Stimulated activated naive B cell treated with anti-CD40 and anti-IgM and Interleukin-4, amounts not matched to agents 10 μg/mL and 1 μg/mL and 100 μg/mL, for 72 hours (primary cell): ENCODE measurements around the gene JAKMIP1.

Source experiments
- ATAC-seq, 2 donors: fragments of 150-1000 bp; cut with Tn5 transposase; replicated peaks; 2 replicates each; pipeline ENCODE4 v1.10.0; 2021; ENCODE audit warnings: moderate library complexity in 1 of 2
- DNase-seq: peaks from one replicate; pipeline ENCODE4 v3.0.0; 2021
- H3K27ac Mint-ChIP-seq: one replicate; pipeline ENCODE4 v1.8.0; 2022; ENCODE audit warnings: mild to moderate bottlenecking, mixed read lengths
- H3K27me3 Mint-ChIP-seq, 2 donors: one replicate each; pipeline ENCODE4 v1.8.0; 2022; ENCODE audit warnings: mixed read lengths in 2 of 2
- H3K36me3 Mint-ChIP-seq, 2 donors: one replicate each; pipeline ENCODE4 v1.8.0; 2022; ENCODE audit warnings: mixed read lengths in 2 of 2, mild to moderate bottlenecking in 1 of 2
- H3K4me1 Mint-ChIP-seq, 2 donors: one replicate each; pipeline ENCODE4 v1.8.0; 2022; ENCODE audit warnings: mixed read lengths in 2 of 2, mild to moderate bottlenecking in 1 of 2
- H3K4me3 Mint-ChIP-seq, 2 donors: one replicate each; pipeline ENCODE4 v1.8.0; 2022; ENCODE audit warnings: mild to moderate bottlenecking in 2 of 2, mixed read lengths in 2 of 2, moderate library complexity in 1 of 2
- H3K9me3 Mint-ChIP-seq, 2 donors: one replicate each; pipeline ENCODE4 v1.8.0; 2022; ENCODE audit warnings: mixed read lengths in 2 of 2, mild to moderate bottlenecking in 1 of 2

JAKMIP1 gene

GRCh38 chr4:6095023-6095752, 105.2 kb downstream of the JAKMIP1 start:
- Mint-ChIP-seq H3K9me3 (peaks cover 3 to 4% of the 10 kb centered on the region in 2 donors), H3K27me3 (peaks cover 0 to 12% of the 10 kb centered on the region in 2 donors), H3K4me1 (no peaks in the 10 kb centered on the region), H3K4me3 (no peak overlapping the region), H3K27ac (no peak overlapping the region), H3K36me3 (no peaks in the 10 kb centered on the region)
- no peak for ATAC-seq
- no peak for DNase-seq

DNA sequence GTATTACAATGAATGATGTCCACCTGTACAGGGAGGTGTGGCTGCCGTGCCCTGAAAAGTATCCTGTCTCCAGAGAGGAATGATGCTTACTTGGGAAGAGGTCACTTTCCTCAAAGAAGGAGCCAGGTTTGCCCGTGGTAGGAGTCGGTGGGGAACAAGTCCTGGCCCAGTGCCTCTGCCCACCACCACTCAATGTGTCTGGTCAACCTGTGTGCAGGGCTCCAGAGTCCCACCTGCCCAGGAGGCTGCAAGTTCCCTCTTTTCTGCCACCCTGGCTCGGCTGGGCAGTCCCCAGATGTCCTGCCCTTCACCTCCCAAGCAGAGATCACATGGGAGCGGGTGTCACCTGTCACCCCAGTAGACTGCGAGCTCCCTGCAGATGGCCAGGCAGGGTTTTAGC, 106.7 kb downstream of the JAKMIP1 start:
- Mint-ChIP-seq H3K27me3 (peaks cover 0 to 12% of the 10 kb centered on the region in 2 donors), H3K4me1 (no peaks in the 10 kb centered on the region), H3K9me3 (peaks cover 3 to 4% of the 10 kb centered on the region in 2 donors), H3K4me3 (no peak overlapping the region), H3K36me3 (no peaks in the 10 kb centered on the region), H3K27ac (no peak overlapping the region)
- DNase-seq (no peak), ATAC-seq (no peak)

DNA sequence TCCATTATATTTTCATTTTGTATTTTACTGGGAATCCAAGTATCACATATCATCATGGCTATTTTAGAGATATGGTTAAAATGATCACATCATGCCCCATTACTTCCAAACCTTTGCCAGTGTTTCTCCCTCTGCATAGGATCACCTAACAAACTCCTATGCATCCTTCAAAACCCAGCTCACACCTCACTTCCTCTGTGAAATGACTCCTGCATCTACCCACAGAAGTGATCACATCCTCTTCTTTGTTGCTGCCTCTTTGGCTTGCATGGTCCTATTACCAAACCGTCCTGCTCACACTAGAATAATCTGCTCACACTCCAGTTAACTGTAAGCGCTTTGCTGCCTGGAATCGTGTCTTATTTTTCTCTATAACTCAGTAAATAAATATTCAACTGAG, 107.4 kb downstream of the JAKMIP1 start:
- Mint-ChIP-seq H3K27me3 (peaks cover 0 to 12% of the 10 kb centered on the region in 2 donors), H3K36me3 (no peaks in the 10 kb centered on the region), H3K4me3 (no peak overlapping the region), H3K27ac (no peak overlapping the region), H3K9me3 (peaks cover 3 to 4% of the 10 kb centered on the region in 2 donors), H3K4me1 (no peaks in the 10 kb centered on the region)
- DNase-seq (no peak), ATAC-seq (no peak)

- Mint-ChIP-seq H3K36me3 (no peaks in the 10 kb centered on the region), H3K4me3 (no peak overlapping the region), H3K27me3 (peaks cover 0 to 12% of the 10 kb centered on the region in 2 donors), H3K27ac (no peak overlapping the region), H3K9me3 (peaks cover 3 to 4% of the 10 kb centered on the region in 2 donors), H3K4me1 (no peaks in the 10 kb centered on the region)
- no peak for DNase-seq
- no peak for ATAC-seq
These were observed 108.2 kb downstream of the JAKMIP1 start for GRCh38 chr4:6092131-6092530.

DNA sequence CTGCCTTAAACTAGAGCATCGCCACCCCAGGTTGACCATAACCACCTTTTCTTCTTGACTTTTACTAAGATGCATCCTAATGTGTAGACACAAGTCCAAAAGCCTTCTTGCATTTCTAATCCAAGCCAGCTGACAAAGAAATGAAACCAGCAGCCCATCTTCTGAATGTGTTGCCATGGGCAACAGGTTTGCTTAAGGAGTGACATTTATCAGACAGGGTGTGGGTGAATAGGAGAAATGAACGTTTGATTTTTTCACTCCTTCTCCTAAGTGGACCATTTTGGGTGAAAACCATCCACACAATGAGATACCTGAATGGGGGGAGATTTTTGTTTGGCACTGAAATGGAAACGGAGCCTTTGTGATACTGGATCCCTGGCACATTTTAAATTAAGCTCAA, 109.4 kb downstream of the JAKMIP1 start:
- Mint-ChIP-seq H3K36me3 (no peaks in the 10 kb centered on the region), H3K9me3 (peaks cover 3 to 4% of the 10 kb centered on the region in 2 donors), H3K4me1 (no peaks in the 10 kb centered on the region), H3K27ac (no peak overlapping the region), H3K27me3 (peaks cover 0 to 12% of the 10 kb centered on the region in 2 donors), H3K4me3 (no peak overlapping the region)
- DNase-seq (no peak), ATAC-seq (no peak)

- Mint-ChIP-seq H3K4me1 (no peaks in the 10 kb centered on the region), H3K9me3 (peaks cover 3 to 4% of the 10 kb centered on the region in 2 donors), H3K36me3 (no peaks in the 10 kb centered on the region), H3K27me3 (peaks cover 0 to 12% of the 10 kb centered on the region in 2 donors), H3K27ac (no peak overlapping the region), H3K4me3 (no peak overlapping the region)
- ATAC-seq (no peak), DNase-seq (no peak)
These were observed 111.4 kb downstream of the JAKMIP1 start for GRCh38 chr4:6088950-6089349.

DNA sequence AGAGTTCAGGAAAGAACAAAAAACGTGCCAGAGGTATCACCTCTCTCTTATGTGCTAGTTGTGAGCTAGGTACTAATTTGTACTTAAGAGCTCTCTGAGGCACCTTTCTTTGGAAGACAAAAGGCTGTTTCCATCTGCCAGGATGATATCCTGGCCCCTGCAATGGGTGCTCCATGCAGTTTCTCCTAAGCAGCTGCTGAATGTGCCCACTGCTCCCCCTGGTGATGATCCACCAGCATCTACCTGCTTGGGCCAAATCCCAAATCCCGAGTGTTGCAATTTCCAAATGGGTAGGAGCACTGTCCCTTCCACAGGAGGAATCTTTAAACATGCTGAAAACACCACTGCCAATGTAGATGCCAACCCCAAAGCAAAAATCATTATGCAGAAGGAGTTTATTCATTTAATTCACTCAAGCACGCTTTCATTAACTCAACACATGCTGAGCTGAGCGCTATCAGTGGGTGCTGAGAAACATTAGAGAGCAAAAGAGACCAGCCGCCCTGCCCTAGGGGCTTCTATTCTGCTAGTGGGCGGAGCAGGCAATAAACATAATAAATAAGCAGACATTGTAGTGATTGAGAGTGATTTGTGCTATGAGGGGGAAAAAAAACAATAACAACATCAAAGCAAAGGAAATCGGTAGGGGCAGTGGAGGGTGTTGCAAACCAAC, 112.5 kb downstream of the JAKMIP1 start:
- no peaks in the 10 kb centered on the region for H3K9me3 Mint-ChIP-seq
- ATAC-seq, result no peak
- no peak overlapping the region for H3K4me3 Mint-ChIP-seq
- no peaks in the 10 kb centered on the region for H3K4me1 Mint-ChIP-seq
- H3K27ac Mint-ChIP-seq, result no peak overlapping the region
- H3K36me3 Mint-ChIP-seq, result no peaks in the 10 kb centered on the region
- DNase-seq, result no peak
- peaks cover 0 to 6% of the 10 kb centered on the region in 2 donors for H3K27me3 Mint-ChIP-seq

GRCh38 chr4:6086846-6087245, 113.5 kb downstream of the JAKMIP1 start:
- Mint-ChIP-seq H3K27me3 (no peaks in the 10 kb centered on the region), H3K36me3 (no peaks in the 10 kb centered on the region), H3K4me3 (no peak overlapping the region), H3K9me3 (no peaks in the 10 kb centered on the region), H3K4me1 (no peaks in the 10 kb centered on the region), H3K27ac (no peak overlapping the region)
- DNase-seq (no peak), ATAC-seq (no peak)

GRCh38 chr4:6085691-6086628, 114.4 kb downstream of the JAKMIP1 start:
- H3K27ac Mint-ChIP-seq, result no peak overlapping the region
- no peaks in the 10 kb centered on the region for H3K27me3 Mint-ChIP-seq
- no peaks in the 10 kb centered on the region for H3K9me3 Mint-ChIP-seq
- H3K4me3 Mint-ChIP-seq, result no peak overlapping the region
- no peaks in the 10 kb centered on the region for H3K36me3 Mint-ChIP-seq
- DNase-seq, result no peak
- no peak for ATAC-seq
- no peaks in the 10 kb centered on the region for H3K4me1 Mint-ChIP-seq

DNA sequence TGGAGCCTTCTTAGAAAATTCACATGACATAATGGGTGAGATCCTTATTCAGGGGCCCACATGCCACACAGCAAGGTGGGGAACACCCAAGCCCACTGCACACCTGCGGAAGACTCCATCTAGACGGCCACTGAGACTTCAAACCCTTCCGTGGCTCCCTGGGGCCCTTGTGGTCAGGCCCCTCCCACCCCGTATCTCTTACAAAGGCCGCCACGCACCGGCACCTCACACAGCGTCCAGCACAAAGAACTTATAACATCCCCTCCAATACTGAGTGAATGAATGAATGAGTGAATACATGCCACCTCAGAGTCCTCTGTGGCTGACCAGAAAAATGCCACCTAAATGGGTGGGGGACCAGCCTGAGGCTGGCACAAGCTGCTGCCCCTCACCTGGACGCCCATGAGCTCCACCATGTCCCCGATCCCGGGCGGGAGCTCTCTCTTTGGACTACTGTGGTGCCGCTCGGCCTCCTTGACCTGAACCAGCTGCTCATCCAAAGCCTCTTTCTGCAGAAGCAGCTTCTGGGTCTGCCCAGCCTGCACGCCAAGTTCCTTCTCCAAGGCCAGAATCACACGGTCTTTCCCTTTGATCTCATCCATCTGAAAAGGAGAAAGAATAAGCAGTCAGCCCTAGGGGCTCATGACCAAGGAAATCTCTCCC, 115.2 kb downstream of the JAKMIP1 start:
- H3K27ac Mint-ChIP-seq, result no peak overlapping the region
- no peak overlapping the region for H3K4me3 Mint-ChIP-seq
- no peaks in the 10 kb centered on the region for H3K4me1 Mint-ChIP-seq
- ATAC-seq (no peak), DNase-seq (no peak)
- H3K9me3 Mint-ChIP-seq, result no peaks in the 10 kb centered on the region
- no peaks in the 10 kb centered on the region for H3K36me3 Mint-ChIP-seq
- no peaks in the 10 kb centered on the region for H3K27me3 Mint-ChIP-seq

DNA sequence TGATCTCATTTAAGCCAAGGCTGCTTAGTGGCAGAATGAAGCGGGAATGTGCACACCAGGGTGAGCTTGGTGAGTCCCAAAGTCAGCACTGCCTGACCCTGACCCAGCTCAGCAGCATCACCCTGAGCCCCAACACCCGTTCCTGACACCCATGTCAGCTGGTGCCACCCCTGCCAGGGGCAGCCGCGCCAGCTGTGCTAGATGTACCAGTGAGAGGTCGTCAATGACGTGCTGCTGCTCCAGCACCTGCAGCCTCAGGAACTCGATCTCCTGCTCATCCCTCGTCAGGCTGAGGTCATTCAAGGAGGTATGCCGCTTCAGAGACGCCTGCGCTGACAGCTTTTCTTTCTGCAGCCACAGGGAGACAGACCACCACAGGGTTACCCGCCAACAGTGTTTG, 120.4 kb downstream of the JAKMIP1 start:
- Mint-ChIP-seq H3K4me3 (no peak overlapping the region), H3K27ac (no peak overlapping the region), H3K27me3 (no peaks in the 10 kb centered on the region), H3K9me3 (no peaks in the 10 kb centered on the region), H3K36me3 (no peaks in the 10 kb centered on the region), H3K4me1 (no peaks in the 10 kb centered on the region)
- DNase-seq (no peak), ATAC-seq (no peak)

DNA sequence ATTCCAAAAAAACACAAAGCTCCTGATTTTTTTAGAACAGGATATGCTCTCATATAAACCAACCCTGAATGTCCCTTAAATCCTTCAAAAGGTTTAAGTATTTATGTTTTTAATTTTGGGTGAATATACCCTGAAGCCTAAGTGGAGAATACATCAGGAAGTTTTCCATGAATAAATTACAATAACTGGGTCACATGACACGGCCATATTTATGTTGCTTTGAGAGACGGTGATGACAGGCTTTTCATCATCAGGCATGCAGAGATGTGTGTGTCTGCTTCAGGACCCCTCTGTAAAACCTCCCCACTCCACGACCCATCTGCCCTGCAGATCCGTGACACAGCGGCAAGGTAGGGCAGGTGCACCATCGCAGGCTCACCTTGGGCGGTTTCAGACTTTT, 121.8 kb downstream of the JAKMIP1 start:
- no peaks in the 10 kb centered on the region for H3K4me1 Mint-ChIP-seq
- ATAC-seq (no peak), DNase-seq (no peak)
- H3K36me3 Mint-ChIP-seq, result no peaks in the 10 kb centered on the region
- H3K27me3 Mint-ChIP-seq, result no peaks in the 10 kb centered on the region
- no peak overlapping the region for H3K27ac Mint-ChIP-seq
- H3K9me3 Mint-ChIP-seq, result no peaks in the 10 kb centered on the region
- no peak overlapping the region for H3K4me3 Mint-ChIP-seq

- Mint-ChIP-seq H3K27ac (no peak overlapping the region), H3K4me3 (no peak overlapping the region), H3K9me3 (no peaks in the 10 kb centered on the region), H3K4me1 (no peaks in the 10 kb centered on the region), H3K36me3 (no peaks in the 10 kb centered on the region), H3K27me3 (peaks cover 4 to 10% of the 10 kb centered on the region in 2 donors)
- DNase-seq (no peak), ATAC-seq (no peak)
These were observed 124.0 kb downstream of the JAKMIP1 start for GRCh38 chr4:6076391-6076790.

DNA sequence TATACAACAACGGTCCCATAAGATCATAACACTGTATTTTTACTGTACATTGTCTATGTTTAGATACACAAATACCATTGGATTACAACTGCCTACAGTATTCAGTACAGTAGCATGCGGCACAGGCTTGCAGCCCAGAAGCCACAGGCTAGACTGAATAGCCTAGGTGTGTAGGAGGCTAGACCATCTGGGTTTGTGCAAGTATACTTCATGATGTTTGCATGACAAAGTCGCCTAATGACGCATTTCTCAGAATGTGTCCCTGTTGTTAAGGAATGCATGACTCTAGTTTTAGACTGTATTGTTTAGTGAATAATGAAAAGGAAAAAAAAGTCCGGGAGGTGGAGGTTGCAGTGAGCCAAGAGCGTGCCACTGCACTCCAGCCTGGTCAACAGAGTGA, 125.6 kb downstream of the JAKMIP1 start:
- DNase-seq (no peak), ATAC-seq (no peak)
- Mint-ChIP-seq H3K4me3 (no peak overlapping the region), H3K9me3 (no peaks in the 10 kb centered on the region), H3K4me1 (no peaks in the 10 kb centered on the region), H3K27me3 (peaks cover 6 to 10% of the 10 kb centered on the region in 2 donors), H3K36me3 (no peaks in the 10 kb centered on the region), H3K27ac (no peak overlapping the region)
